ENCODE results near the gene COMMD2.

DNA sequence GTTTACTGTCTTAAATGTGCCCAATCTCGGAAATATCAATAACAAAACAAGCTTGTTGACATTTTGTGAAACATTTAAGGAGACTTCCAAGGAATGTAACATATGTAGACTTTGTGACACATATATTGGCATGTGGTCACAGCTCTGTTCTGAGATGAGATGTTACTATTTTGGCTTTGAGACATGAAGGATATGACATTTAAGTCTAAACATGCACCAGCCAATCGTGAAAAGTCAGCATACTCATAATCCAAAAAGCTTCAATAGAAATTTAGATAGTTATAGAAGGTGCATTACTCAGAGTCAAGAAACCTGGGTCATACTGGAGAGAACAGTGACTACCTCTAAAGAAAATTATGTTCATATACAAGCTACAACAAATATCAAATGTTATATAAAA is 13.4 kb downstream of the COMMD2 start:
- TF ChIP-seq, protein P1, sequence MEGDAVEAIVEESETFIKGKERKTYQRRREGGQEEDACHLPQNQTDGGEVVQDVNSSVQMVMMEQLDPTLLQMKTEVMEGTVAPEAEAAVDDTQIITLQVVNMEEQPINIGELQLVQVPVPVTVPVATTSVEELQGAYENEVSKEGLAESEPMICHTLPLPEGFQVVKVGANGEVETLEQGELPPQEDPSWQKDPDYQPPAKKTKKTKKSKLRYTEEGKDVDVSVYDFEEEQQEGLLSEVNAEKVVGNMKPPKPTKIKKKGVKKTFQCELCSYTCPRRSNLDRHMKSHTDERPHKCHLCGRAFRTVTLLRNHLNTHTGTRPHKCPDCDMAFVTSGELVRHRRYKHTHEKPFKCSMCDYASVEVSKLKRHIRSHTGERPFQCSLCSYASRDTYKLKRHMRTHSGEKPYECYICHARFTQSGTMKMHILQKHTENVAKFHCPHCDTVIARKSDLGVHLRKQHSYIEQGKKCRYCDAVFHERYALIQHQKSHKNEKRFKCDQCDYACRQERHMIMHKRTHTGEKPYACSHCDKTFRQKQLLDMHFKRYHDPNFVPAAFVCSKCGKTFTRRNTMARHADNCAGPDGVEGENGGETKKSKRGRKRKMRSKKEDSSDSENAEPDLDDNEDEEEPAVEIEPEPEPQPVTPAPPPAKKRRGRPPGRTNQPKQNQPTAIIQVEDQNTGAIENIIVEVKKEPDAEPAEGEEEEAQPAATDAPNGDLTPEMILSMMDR (IDR thresholded peaks at IDR 0.05; ENCODE audit: low read depth, low read length, poor library complexity, severe bottlenecking) = no peak
- TF ChIP-seq EZH2phosphoT487 (IDR thresholded peaks at IDR 0.05; ENCODE audit: borderline replicate concordance, low read length) = no peak

All from DOHH2 (cell line).